Mesenchymal stem cell (in vitro differentiated cells and primary cell): ENCODE measurements around the gene PEG3.

Experiments
- DNase-seq: peaks from one replicate; pipeline ENCODE4 v3.0.0-alpha.2; 2013
- H2AFZ ChIP-seq: one replicate; pipeline ENCODE4 v1.6.1; 2013; ENCODE audit warnings: low read depth, mild to moderate bottlenecking, control low read depth, inconsistent platforms, low read length, moderate library complexity
- H2AK5ac ChIP-seq: 2 replicates; pipeline ENCODE4 v1.6.1; 2013; ENCODE audit warnings: low read length, moderate library complexity, mild to moderate bottlenecking, inconsistent platforms; ENCODE audit not compliant: severe bottlenecking
- H2BK120ac ChIP-seq: one replicate; pipeline ENCODE4 v1.6.1; 2013; ENCODE audit warnings: low read depth, mild to moderate bottlenecking, inconsistent platforms, low read length, moderate library complexity
- H2BK12ac ChIP-seq, 2 experiments: one replicate each; pipeline ENCODE4 v1.6.1; 2013; ENCODE audit warnings: inconsistent platforms in 2 of 2, low read length in 2 of 2, mild to moderate bottlenecking in 2 of 2, moderate library complexity in 2 of 2, control low read depth in 1 of 2
- H2BK15ac ChIP-seq: one replicate; pipeline ENCODE4 v1.6.1; 2013; ENCODE audit warnings: mild to moderate bottlenecking, low read depth, inconsistent platforms; ENCODE audit not compliant: poor library complexity, severe bottlenecking
- H2BK5ac ChIP-seq: 2 replicates; pipeline ENCODE4 v1.6.1; 2013; ENCODE audit warnings: low read depth, mild to moderate bottlenecking, low read length, control low read depth, inconsistent platforms; ENCODE audit not compliant: poor library complexity, severe bottlenecking
- H3K14ac ChIP-seq, 2 experiments: one replicate each; pipeline ENCODE4 v1.6.1; 2013; ENCODE audit warnings: inconsistent platforms in 2 of 2, low read length in 2 of 2, control low read depth in 1 of 2, mild to moderate bottlenecking in 1 of 2, moderate library complexity in 1 of 2
- H3K18ac ChIP-seq, 2 experiments: one replicate each; pipeline ENCODE4 v1.6.1; 2013; ENCODE audit warnings: inconsistent platforms in 2 of 2, low read length in 2 of 2, control low read depth in 1 of 2, low read depth in 1 of 2, mild to moderate bottlenecking in 1 of 2
- H3K23ac ChIP-seq, 2 experiments: one replicate each; pipeline ENCODE4 v1.6.1; 2013; ENCODE audit warnings: inconsistent platforms in 2 of 2, low read length in 2 of 2, mild to moderate bottlenecking in 2 of 2, moderate library complexity in 2 of 2, control low read depth in 1 of 2
- H3K27ac ChIP-seq: 2 replicates; pipeline ENCODE4 v1.5.1; 2013; ENCODE audit warnings: mild to moderate bottlenecking, moderate library complexity, low read length, control low read depth, inconsistent platforms; ENCODE audit not compliant: poor library complexity, severe bottlenecking
- H3K27me3 ChIP-seq, 2 experiments: 2 replicates each; pipeline versions ENCODE4 v1.6.1 to v1.7.0; 2013; ENCODE audit warnings: low read length in 2 of 2, mild to moderate bottlenecking in 2 of 2, moderate library complexity in 2 of 2, control low read depth in 1 of 2, inconsistent platforms in 1 of 2; ENCODE audit not compliant: control insufficient read depth in 1 of 2, insufficient read depth in 1 of 2
- H3K36me3 ChIP-seq, 2 experiments: 2 replicates each; pipeline versions ENCODE4 v1.6.1 to v1.7.0; 2013; ENCODE audit warnings: low read length in 2 of 2, control low read depth in 1 of 2, inconsistent platforms in 1 of 2, low read depth in 1 of 2, mild to moderate bottlenecking in 1 of 2; ENCODE audit not compliant: insufficient read depth in 2 of 2, control insufficient read depth in 1 of 2
- H3K4ac ChIP-seq, 2 experiments: one replicate each; pipeline ENCODE4 v1.6.1; 2013; ENCODE audit warnings: inconsistent platforms in 2 of 2, low read length in 2 of 2, mild to moderate bottlenecking in 2 of 2, moderate library complexity in 2 of 2, control low read depth in 1 of 2, low read depth in 1 of 2
- H3K4me1 ChIP-seq: 2 replicates; pipeline ENCODE4 v1.6.1; 2013; ENCODE audit warnings: low read depth, low read length, control low read depth; ENCODE audit not compliant: control insufficient read depth, insufficient read depth
- H3K4me2 ChIP-seq: 2 replicates; pipeline ENCODE4 v1.6.1; 2013; ENCODE audit warnings: low read length, mild to moderate bottlenecking, inconsistent platforms; ENCODE audit not compliant: poor library complexity, severe bottlenecking
- H3K4me3 ChIP-seq, 2 experiments: 2 replicates each; pipeline versions ENCODE4 v1.5.1 to v1.7.0; 2013; ENCODE audit warnings: low read length in 2 of 2, mild to moderate bottlenecking in 2 of 2, control low read depth in 1 of 2, low read depth in 1 of 2; ENCODE audit not compliant: insufficient read depth in 1 of 2
- H3K79me1 ChIP-seq: replicated peaks from 2 replicates; pipeline ENCODE4 v1.6.1; 2013; ENCODE audit warnings: mild to moderate bottlenecking, control low read depth, low read length, inconsistent platforms; ENCODE audit not compliant: poor library complexity, severe bottlenecking
- H3K9ac ChIP-seq: 2 replicates; pipeline ENCODE4 v1.7.0; 2013; ENCODE audit warnings: mild to moderate bottlenecking, low read length, moderate library complexity
- H3K9me3 ChIP-seq: 2 replicates; pipeline ENCODE4 v1.7.0; 2013; ENCODE audit warnings: mild to moderate bottlenecking, low read length; ENCODE audit not compliant: control insufficient read depth
- H4K8ac ChIP-seq: one replicate; pipeline ENCODE4 v1.6.1; 2013; ENCODE audit warnings: inconsistent platforms, mild to moderate bottlenecking, low read length, moderate library complexity
- H4K91ac ChIP-seq: one replicate; pipeline ENCODE4 v1.6.1; 2013; ENCODE audit warnings: mild to moderate bottlenecking, low read length, inconsistent platforms
- WGBS: methylation state at CpG from one replicate; pipeline ENCODE4 v1.1.7; 2013; ENCODE audit warnings: mixed read lengths; 5-methylcytosine and 5-hydroxymethylcytosine counted together

Gene PEG3

GRCh38 chr19:56813531-56813930 lies 27.0 kb downstream of the PEG3 start:
- no peak overlapping the region for H3K4me2 ChIP-seq
- H2BK120ac ChIP-seq, result no peak overlapping the region
- no peak overlapping the region for H2AFZ ChIP-seq
- peaks cover 58% of the 10 kb centered on the region for H3K9me3 ChIP-seq
- H3K23ac ChIP-seq, result no peak overlapping the region
- no peak overlapping the region for H3K4ac ChIP-seq
- H2BK12ac ChIP-seq, result no peak overlapping the region
- no peak overlapping the region for H3K27ac ChIP-seq
- H2BK5ac ChIP-seq, result no peak overlapping the region
- no peak for DNase-seq
- no peak overlapping the region for H3K4me3 ChIP-seq
- H3K14ac ChIP-seq, result no peak overlapping the region
- no peak overlapping the region for H3K18ac ChIP-seq
- H3K36me3 ChIP-seq, result peaks cover 0 to 9% of the 10 kb centered on the region in 2 experiments
- H3K4me1 ChIP-seq, result no peaks in the 10 kb centered on the region
- H4K8ac ChIP-seq, result no peak overlapping the region
- no peaks in the 10 kb centered on the region for H3K27me3 ChIP-seq
- 61% methylated on average over 5 of the region's 5 CpGs for WGBS
- H4K91ac ChIP-seq, result no peak overlapping the region
- no peak overlapping the region for H2AK5ac ChIP-seq
- no peak overlapping the region for H3K9ac ChIP-seq
- no peaks in the 10 kb centered on the region for H3K79me1 ChIP-seq
- H2BK15ac ChIP-seq, result no peak overlapping the region

GRCh38 chr19:56811480-56811879 lies 29.0 kb downstream of the PEG3 start:
- WGBS, result 55% methylated on average over 6 of the region's 6 CpGs
- H3K27me3 ChIP-seq, result no peaks in the 10 kb centered on the region
- H2BK15ac ChIP-seq, result no peak overlapping the region

GRCh38 chr19:56810260-56810659 lies 30.3 kb downstream of the PEG3 start:
- H2BK15ac ChIP-seq, result no peak overlapping the region
- H3K27ac ChIP-seq, result no peak overlapping the region
- H3K9ac ChIP-seq, result no peak overlapping the region
- no peak overlapping the region for H2AK5ac ChIP-seq
- H3K36me3 ChIP-seq, result no peaks in the 10 kb centered on the region
- H4K91ac ChIP-seq, result no peak overlapping the region
- DNase-seq, result no peak
- no peak overlapping the region for H2BK12ac ChIP-seq
- no peak overlapping the region for H3K14ac ChIP-seq
- no peak overlapping the region for H2BK120ac ChIP-seq
- WGBS, result 64% methylated on average over 1 of the region's 1 CpG
- peaks cover 58% of the 10 kb centered on the region for H3K9me3 ChIP-seq
- H3K23ac ChIP-seq, result no peak overlapping the region
- H4K8ac ChIP-seq, result no peak overlapping the region
- H3K4me3 ChIP-seq, result no peak overlapping the region
- H3K4me1 ChIP-seq, result no peaks in the 10 kb centered on the region
- H3K4ac ChIP-seq, result no peak overlapping the region
- H3K4me2 ChIP-seq, result no peak overlapping the region
- H3K79me1 ChIP-seq, result no peaks in the 10 kb centered on the region
- H2AFZ ChIP-seq, result no peak overlapping the region
- no peak overlapping the region for H2BK5ac ChIP-seq
- H3K27me3 ChIP-seq, result no peaks in the 10 kb centered on the region
- H3K18ac ChIP-seq, result no peak overlapping the region

More at GRCh38 chr19:56811480-56811879, 29.0 kb downstream of the PEG3 start:
- H2AFZ ChIP-seq, result no peak overlapping the region
- no peaks in the 10 kb centered on the region for H3K4me1 ChIP-seq
- H2BK120ac ChIP-seq, result no peak overlapping the region
- peaks cover 63% of the 10 kb centered on the region for H3K9me3 ChIP-seq
- no peak overlapping the region for H2BK5ac ChIP-seq
- no peak overlapping the region for H4K91ac ChIP-seq
- no peak overlapping the region for H3K23ac ChIP-seq
- no peak for DNase-seq
- no peak overlapping the region for H3K27ac ChIP-seq
- no peaks in the 10 kb centered on the region for H3K36me3 ChIP-seq
- no peak overlapping the region for H2AK5ac ChIP-seq
- no peak overlapping the region for H3K4me2 ChIP-seq
- no peak overlapping the region for H3K4me3 ChIP-seq
- H3K14ac ChIP-seq, result no peak overlapping the region
- H2BK12ac ChIP-seq, result no peak overlapping the region
- no peak overlapping the region for H3K18ac ChIP-seq
- H3K4ac ChIP-seq, result no peak overlapping the region
- no peak overlapping the region for H4K8ac ChIP-seq
- no peak overlapping the region for H3K9ac ChIP-seq
- H3K79me1 ChIP-seq, result no peaks in the 10 kb centered on the region

GRCh38 chr19:56808717-56809392 lies 31.7 kb downstream of the PEG3 start:
- Histone ChIP-seq H3K27me3 (no peaks in the 10 kb centered on the region), H2AFZ (no peak overlapping the region), H2BK15ac (no peak overlapping the region), H2BK5ac (no peak overlapping the region), H3K23ac (no peak overlapping the region), H3K18ac (no peak overlapping the region), H4K8ac (no peak overlapping the region), H3K27ac (no peak overlapping the region), H3K36me3 (no peaks in the 10 kb centered on the region), H3K9me3 (peaks cover 58% of the 10 kb centered on the region), H2BK12ac (no peak overlapping the region), H3K4me1 (no peaks in the 10 kb centered on the region), H3K4ac (no peak overlapping the region), H3K4me3 (no peak overlapping the region), H3K9ac (no peak overlapping the region), H3K79me1 (no peaks in the 10 kb centered on the region), H4K91ac (no peak overlapping the region), H3K14ac (no peak overlapping the region), H2AK5ac (no peak overlapping the region), H3K4me2 (no peak overlapping the region), H2BK120ac (no peak overlapping the region)
- no peak for DNase-seq
- 66% methylated on average over 2 of the region's 3 CpGs for WGBS
